OCI-LY1 (cell line): ENCODE measurements around the gene BYSL.

Source experiments
- EZH2 ChIP-seq: fragments of 200-600 bp; sonication (generic), shearing (Covaris generic); IDR thresholded peaks from 2 replicates; pipeline ENCODE4 v1.8.0; 2017; ENCODE audit warnings: borderline replicate concordance, mixed run types, mild to moderate bottlenecking, antibody characterized with exemption, low read length, moderate library complexity, mixed read lengths
- TF ChIP-seq, protein P1 (sequence below): fragments of 200-600 bp; sonication (generic), shearing (Covaris generic); IDR thresholded peaks from 2 replicates; pipeline ENCODE4 v1.5.1; 2017; ENCODE audit warnings: mild to moderate bottlenecking, antibody characterized with exemption, low read length, moderate library complexity, mixed read lengths

DNA sequence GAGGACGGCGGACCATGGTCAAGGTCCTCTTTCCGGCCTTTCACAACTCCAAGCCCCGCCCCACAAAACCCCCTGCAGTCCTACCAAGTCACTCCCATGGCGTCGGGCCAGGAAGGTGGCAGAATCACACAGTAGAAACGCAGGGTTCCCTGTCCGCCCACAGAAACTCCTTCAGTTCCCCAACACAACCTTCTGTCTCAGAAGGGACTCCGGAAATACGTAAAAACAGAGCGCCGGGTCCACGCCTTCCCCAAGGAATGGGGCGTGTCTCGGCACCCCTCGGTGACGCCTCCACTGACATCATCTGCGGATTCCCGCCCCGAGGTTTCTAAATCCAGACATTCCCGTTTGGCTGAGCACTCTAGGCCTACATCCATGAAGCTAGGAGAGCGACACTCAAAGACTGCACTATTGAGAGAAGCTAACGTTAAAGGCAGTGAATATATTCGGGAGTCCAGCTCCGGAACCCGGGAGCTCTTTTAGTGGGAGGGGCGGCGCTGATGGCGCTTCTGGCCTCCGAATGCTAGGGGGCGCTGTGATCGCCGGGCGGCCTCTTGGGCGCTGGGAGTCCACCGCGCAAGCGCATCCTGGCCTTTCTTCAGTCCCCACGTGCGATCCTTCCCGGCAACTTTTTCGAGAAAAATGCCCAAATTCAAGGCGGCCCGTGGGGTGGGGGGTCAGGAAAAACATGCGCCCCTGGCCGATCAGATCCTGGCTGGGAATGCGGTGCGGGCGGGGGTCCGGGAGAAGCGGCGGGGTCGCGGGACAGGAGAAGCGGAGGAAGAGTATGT lies at the start of gene BYSL, which contains the start of gene MED20:
- no peak for TF ChIP-seq EZH2
- TF ChIP-seq, protein P1, sequence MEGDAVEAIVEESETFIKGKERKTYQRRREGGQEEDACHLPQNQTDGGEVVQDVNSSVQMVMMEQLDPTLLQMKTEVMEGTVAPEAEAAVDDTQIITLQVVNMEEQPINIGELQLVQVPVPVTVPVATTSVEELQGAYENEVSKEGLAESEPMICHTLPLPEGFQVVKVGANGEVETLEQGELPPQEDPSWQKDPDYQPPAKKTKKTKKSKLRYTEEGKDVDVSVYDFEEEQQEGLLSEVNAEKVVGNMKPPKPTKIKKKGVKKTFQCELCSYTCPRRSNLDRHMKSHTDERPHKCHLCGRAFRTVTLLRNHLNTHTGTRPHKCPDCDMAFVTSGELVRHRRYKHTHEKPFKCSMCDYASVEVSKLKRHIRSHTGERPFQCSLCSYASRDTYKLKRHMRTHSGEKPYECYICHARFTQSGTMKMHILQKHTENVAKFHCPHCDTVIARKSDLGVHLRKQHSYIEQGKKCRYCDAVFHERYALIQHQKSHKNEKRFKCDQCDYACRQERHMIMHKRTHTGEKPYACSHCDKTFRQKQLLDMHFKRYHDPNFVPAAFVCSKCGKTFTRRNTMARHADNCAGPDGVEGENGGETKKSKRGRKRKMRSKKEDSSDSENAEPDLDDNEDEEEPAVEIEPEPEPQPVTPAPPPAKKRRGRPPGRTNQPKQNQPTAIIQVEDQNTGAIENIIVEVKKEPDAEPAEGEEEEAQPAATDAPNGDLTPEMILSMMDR: peak; percentile 93
